GM19468 (cell line): Measurements from ENCODE around the gene ZNF646.
"Not testable (repeated sequence)": the region's sequence is repeated elsewhere in the genome, so short reads cannot be mapped to it uniquely, and the experiment has no call there.

Experiments used
- ATAC-seq: cut with Tn5 transposase; IDR thresholded peaks from one replicate; pipeline ENCODE4 v1.9.1; 2021; ENCODE audit warnings: mild to moderate bottlenecking, moderate library complexity, moderate number of reproducible peaks; ENCODE audit not compliant: unreplicated experiment; ENCODE audit errors: extremely low read depth

ZNF646 gene

DNA sequence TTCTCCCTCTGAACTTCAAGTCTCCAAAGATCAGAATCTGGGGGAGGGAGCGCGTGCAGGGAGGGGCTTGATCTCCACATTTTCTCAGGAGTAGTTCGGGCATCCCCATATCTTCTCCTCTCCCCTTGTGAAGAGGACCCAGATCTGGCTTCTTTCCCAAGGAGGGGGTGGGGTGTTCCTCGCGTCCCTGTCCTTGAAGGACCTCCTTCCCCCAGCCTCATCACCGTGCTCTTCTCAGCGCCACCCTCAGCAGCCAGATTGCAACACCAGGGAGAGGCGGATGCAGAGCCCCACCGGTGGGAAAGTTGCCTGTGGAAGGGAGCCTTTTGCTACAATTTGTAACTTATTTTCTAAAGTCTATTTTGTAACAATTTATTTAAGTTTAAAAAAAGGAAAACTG lies 8.9 kb downstream of the ZNF646 start:
- ATAC-seq: no peak

DNA sequence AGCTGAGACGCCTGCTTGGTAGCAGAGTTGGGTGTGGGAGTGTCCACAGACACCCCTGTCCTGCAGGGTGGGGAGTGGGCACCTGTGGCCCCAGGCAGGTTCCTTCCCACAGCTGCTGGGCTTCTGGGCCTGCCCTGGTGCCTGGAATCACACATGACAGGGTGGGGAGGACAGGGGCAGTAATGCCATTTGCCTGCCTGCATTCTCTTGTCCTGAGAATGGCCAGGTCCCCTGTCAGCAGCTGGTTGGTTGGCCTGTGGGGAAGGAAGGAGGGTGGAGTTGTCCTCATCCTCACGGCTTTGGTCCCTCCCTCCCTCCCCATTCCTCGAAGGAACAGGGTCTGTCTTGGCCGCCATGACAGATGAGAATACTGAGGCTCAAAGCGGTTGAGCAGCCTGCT lies 9.3 kb downstream of the ZNF646 start:
- no peak for ATAC-seq

DNA sequence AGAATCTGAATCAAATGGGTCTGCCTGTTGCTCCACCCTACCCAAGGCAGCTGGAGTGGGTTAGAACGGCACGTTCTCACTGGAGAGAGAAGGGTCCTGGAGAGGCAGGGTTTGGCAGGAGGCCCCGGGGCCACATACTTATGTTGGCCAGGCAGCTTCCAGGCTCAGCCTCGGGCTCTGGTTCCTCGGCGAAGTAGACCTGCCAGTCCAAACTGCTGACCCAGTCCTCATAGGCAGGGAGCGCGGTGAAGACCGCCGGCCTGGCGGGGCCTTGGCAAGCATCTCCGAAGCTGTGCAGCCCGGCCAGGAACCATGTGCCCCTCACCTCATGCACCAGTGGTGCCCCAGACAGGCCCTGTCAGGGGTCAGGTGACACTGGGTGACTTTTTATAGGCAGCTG lies 9.8 kb downstream of the ZNF646 start:
- ATAC-seq: no peak

DNA sequence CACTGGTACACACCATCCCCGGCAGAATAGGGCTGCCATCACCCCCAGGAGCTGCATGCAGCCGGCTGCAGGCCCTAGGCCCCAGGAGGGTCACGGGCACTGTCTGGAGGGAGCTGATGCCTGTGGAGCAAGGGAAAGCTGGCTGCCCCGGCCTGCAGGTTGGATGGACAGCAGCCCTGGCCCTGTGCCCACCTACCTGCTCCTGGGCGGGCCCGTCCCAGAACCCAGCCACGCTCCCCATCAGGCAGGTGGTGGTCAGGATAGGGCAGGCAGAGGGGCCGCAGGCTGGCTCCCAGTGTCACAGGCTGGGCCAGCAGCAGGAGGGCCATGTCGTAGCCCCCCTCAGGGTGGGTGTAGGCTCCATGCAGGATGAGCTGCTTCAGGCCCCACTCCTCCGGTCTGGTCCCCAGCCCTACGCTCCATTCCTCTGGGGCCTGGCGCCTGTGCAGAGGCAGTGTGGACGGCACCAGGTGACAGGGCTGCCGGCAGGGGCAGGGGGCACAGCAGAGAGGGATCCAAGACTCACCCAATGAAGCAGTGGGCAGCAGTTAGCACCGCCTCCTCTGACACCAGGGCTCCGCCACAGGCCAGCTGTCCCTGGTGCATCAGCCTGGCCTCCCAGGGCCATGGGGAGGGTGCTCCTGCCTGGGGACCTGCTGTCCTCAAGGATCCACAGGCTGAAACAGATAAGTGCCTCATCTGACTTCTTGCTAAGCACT lies 10.5 kb downstream of the ZNF646 start:
- ATAC-seq: no peak

DNA sequence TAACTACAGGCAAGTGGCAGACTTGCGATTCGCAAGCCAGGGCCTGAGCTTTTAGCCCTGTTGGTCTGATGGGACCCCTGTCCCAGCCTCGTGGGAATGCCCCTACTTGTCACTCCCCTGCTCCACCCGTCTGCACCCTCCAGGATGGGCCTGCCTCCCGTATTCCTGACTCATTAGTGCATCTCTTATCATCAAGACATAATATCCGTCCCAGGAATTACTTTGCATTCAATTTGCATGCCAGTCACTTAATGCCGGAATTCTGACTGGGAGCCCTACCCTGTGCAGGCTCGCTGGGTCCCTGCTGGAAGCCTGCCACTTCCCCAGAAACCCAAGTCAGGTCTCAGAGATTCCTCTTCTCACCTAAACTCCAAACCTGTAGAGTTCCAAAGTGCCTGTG lies 11.2 kb downstream of the ZNF646 start:
- ATAC-seq: no peak

DNA sequence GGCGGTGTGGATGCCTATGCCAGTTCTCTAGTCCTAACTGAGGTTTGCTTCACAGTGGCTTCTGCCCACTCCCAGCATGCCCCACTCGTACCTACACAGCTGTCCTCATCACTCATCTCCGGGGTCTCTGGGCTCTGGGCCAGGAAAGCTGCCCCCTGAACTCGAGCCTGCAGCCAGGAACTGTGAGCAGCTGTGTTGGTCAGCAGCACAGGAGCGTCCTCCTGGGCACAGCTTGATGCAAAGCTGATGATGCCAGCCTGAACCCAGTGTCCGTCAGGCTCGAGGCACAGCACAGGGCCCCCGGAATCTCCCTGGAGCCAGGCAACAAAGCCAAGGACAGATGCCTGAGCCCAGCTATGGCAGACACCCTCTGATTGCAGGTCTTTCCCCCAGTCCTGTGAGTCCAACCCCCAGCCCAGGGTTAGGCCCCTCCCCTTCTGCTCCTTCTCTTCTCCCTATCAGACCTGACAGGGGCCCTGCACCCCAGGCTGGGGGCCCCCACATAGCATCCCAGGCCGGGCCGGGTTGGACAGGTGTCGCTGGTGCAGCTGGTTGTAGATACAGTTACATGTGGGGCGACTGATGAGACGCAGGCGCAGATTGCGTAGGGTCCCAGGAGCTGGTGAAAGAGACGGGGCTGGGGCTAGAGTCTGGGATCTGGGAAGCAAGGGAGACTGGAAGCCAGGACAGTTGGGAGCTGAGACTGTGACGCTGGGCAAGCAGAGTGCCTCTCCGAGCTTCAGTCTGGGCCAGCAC lies 11.8 kb downstream of the ZNF646 start:
- ATAC-seq: no peak

DNA sequence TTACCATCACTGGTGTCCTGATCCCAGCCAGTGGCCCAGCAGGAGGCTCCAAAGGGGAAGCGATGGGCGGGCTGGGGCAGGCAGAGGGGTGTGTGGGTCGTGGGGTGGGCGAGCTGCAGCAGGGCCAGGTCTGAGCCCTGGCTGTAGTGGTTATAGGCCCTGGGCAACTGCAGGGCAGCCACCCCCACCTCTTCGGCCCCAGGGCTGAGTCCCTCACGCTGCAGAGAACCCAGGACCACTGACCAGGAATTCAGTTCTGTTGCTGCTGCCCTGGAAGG lies 12.3 kb downstream of the ZNF646 start:
- ATAC-seq: no peak

DNA sequence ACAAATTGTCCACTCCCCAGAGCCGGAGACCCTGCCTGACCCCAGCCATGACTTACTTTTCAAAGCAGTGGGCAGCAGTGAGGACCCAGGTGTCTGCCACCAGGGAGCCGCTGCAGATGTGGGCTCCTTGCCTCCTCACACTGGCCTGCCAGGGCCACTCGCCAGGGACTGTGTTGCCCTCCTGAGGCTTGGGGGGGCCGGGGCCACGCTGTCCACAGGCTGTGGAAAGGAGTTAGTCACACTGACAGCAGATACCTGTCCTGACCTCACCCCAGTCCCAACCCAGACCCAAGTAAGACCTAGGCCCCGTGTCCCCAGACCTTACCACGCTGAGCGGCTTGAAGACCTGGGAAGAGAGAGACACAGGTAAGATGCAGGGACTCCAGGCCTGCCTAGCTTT lies 13.3 kb downstream of the ZNF646 start:
- ATAC-seq: no peak

DNA sequence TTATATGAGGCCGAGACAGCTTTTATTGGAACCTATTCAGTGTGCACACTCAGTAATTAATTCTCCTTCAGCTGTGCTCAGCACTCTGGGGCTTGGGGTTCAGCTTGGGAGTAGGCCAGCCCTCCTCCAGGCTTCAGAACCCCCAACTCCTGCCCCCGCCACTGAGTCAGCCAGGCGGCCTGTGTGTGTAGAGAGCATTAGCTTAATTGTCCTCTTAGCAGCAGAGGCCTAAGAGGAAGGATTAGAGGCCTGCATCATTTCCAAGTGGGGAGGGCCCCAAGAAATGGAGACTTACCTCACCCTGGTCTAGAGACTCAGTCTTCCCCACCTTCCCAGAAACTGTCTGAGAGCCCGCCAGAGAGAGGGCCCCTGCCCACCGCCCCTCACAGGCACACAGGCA lies 13.7 kb downstream of the ZNF646 start:
- ATAC-seq: no peak

DNA sequence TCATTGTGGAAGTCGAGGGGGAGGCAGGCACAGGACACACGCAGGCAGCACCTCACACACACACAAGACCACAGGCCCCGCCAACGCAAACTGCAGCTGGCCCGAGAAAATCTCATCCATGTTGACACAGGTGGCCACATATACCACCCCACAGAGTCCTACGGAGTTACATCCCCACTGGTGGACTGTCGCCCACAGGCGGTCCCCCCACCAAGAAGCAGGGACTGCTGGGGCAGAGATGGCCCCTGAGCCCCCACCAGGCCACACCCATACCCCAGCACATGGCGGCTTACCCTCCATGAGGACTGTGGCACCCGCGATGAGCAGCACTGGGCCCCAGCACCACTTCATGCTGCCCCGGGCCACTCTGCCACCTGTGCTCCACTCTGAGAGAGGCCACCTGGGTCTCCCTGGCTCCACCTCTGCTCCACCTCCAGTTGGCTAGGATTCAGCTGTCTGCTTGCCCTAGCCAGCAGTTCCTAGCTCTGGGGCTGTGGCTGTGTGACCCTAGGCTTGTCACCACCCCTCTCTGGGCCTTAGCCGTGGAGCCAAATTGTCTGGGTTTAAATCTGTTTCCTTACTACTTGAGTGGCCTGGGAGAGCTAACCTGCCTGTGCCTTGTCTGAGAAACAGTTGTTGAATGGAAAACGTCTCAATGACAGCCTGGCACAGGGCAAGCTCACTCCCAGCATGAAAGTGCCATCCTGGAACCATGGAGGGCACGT lies 14.4 kb downstream of the ZNF646 start, which contains the start of gene PRSS53:
PRSS53 (minus strand) TSS at position 485 of the 725 bp plus-strand sequence; CDS start at position 351, 134 bp downstream.
- ATAC-seq: no peak

DNA sequence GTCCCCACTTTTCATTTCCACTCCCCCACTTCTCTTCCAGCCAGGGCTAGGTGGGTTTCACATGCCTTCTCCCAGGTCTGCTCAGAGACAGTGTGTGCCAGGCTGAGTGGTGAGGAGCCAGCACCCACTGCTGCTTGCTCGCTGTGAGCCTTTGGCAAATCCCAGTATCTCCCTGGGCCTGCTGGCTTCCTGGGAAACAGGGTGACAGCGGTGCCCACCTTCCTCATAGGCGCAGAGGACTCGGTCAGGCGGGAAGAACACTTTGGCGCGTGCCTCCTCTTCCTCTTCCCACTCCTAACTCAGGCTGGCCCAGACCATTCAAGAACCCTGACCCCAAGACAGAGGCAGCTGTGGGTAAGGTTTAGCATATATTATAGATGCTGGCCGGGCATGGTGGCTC lies 15.0 kb downstream of the ZNF646 start:
- ATAC-seq: no peak

DNA sequence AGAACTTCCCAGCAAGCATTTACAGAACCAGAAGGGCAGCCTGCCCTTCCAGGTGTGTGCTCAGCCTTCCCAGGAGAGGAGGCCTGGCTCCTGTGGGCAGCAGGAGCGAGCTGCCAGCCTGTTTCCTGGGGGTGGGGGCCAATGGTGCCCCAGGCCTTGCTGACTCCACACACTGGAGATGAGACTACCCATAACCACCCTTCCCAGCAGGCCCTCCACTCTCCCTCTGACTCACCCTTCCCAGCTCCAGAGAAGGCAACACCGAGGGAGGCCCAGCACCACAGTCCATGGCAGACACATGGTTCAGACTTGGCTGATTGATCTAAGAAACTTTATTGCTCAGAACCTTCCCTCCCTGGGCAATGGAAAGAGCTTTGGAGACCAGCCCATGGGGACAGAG lies 16.3 kb downstream of the ZNF646 start:
- ATAC-seq: no peak

DNA sequence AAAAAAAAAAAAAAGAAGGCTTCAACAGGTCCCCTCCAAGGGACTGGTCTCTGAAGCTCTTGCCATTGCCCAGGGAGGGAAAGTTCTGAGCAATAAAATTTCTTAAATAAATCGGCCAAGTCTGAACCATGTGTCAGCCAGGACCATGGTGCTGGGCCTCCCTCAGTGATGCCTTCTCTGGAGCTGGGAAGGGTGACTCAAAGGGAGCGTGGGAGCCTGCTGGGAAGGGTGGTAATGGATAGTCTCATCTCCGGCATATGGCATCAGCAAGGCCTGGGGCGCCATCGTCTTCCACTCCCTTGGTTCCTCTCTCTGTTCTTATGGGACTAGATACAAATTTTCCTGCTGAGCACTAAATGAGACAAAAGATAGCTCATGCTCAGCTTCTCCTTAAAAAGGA lies 18.1 kb downstream of the ZNF646 start:
- ATAC-seq: no peak

DNA sequence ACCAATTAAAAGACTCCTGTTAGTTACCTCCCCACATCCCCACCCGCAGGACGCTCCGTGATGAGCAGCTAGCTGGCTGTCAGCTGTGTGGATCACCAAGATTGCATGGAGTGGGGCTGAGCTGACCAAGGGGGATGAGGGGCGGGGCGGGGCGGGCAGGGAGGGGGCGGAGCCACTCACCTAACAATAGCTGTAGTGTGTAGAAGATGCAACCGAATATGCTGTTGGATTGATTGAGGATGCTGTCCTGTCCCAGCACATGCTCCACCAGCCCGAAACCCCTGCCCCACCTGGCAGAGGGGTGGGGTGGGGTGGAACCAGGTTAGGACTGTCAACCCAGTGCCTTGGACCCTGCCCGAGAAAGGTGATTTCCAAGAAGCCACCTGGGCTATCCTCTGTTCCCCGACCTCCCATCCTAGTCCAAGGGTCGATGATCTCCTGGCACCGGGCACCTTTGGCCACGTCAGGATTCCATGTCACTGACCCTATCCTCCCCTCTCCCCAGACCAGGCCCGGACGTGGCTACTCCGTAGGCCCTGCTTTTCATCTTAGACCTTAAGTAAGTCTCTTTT lies 19.0 kb downstream of the ZNF646 start:
- ATAC-seq: no peak

DNA sequence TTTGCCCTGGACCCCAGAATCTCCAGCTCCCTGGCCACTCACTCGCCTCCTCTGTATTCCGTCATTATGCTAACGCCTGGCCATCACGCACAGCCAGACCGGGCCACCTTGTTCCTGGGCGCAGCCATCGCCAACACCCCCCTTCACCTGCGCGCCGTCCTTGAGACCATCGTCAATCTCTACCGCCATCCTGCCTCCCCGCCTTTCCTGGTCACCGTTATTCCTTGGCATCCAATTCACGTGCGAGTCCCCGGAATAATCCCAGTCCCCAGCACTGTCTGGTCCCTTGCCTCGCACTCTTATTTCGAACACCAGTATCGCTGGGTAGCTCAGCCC lies 19.8 kb downstream of the ZNF646 start:
- ATAC-seq: no peak

DNA sequence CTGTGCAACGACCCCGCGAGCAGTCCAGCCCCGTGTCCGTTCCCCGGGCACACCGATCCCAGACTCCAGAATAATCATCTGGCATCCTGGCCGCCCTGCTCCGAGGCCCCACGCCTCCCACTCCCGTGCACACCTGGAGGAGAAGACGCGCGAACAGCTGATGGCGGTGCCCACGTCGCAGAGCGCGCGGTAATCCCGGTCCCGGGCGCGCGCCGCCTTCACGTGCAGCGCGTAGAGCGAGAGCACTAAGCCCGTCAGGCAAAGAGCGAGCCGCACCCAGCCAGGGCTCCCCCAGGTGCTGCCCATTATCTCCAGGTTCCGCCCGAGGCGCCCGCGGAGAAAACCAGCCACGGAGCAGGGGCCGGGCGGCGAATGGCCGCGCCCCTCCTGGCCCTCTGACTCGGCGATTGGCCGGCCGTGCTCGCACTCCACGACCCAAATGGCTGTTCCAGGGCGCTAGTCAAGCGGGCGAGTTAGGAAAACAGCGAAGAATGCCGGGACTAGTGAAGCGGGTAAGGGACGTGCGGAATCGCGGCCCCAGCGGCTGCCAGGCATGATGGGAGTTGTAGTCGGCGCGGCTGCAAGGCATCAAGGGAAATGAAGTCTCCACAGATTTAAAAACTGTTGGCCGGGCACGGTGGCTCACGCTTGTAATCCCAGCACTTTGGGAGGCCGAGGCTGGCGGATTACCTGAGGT lies 20.4 kb downstream of the ZNF646 start, which contains the start of gene VKORC1:
VKORC1 (minus strand) TSS at position 374 of the 697 bp plus-strand sequence; CDS start at position 306, 68 bp downstream.
- peak; percentile 60 for ATAC-seq

DNA sequence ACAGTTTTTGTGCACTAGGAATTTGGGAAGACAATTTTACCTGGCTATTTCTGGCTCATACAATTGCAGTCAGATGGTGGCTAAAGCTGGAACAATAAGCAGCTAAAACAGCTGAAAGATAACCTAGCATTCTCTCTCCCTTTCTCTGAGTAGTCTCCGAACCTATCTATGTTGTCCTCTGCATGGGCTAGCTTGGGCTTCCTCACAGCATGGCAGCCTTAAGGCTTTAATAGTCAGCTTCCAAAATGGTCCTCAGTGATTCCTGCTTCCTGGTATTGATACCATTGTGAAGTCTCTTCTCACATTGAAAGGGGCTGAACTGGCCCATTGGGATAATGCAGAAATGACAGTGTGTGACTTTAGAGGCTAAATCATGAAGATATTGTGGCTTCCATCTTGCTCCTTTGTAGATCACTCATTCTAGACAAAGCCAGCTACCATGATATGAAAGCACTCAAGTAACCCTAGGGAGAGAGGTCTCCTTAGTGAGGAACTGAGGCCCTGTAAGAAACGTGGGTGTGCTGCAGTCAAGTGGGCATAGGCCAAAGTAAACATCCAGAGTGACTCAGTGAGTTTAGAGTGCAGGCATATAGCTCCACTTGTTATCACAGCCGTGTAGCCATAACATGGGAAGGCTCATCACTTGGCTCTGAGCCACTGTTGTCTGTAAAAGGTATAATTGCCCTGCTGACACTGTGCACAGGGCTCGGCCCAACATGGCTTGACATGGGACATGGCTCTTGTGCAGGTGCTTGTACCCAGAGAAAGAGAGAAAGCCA lies 25.8 kb downstream of the ZNF646 start:
- no peak for ATAC-seq

DNA sequence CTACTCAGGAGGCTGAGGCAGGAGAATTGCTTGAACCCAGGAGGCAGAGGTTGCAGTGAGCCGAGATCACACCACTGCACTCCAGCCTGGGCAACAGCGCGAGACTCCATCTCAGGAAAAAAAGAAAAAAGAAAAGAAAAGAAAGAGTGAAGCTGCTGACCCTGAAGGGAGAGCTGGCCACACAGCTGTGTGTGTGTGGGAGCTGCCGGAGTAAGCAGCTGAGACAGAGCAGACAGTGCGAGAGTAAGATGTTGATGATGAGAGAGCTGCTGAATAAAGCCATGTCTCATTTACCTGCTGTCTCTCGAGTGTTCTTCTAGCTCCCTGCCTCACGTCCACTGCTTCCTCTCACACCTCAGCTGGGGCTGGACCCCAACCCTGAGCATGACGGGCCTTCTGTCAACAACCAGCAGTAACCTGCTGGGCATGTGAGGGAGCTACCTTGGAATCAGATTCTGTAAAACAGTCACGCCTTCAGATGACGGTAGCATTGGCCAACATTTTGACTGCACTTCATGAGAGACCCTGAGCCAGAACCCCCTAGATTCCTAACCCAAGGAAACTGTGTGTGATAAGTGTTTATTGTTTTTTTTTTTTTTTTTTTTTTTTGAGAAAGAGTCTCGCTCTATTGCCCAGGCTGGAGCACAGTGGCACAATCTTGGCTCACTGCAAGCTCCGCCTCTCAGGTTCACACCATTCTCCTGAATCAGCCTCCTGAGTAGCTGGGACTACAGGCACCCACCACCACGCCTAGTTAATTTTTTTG lies 26.8 kb downstream of the ZNF646 start:
- not testable (repeated sequence) for ATAC-seq

DNA sequence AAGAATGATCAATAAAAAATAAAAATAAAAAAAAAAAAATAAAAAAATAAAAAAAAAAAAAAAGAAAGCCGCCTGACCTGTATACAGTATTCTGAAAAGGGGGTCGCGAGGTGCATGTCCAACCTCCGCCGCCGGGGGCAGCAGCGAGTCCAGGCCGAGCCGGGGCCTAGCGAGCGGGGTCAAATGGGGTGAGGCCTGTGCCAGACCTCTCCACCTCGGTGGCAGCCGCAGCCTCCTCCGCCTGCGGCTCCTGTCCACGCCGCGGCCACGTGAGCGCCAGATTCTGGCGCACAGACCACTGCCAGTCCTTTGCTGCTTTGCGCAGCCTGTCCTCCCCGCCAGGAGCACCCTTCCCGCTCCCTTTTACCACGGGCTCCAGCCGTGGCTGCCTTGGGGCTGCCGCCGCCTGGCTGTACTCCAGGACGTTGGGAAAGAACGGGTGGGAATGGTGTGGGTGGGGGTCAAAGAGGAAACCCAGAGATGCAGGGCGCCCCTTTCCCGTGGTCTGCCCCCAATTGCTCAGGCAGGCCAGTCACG lies 31.5 kb downstream of the ZNF646 start:
- ATAC-seq: no peak
